Germinal center (tissue), 1 donor: ENCODE measurements around the gene COL13A1.

Source experiments
- DNase-seq: peaks from one replicate; pipeline ENCODE4 v3.0.0; 2012; ENCODE audit warnings: mixed read lengths, low spot score

Gene COL13A1

GRCh38 chr10:69885379-69886013 lies 83.8 kb downstream of the COL13A1 start:
- DNase-seq, result no peak

- DNase-seq, result no peak
These were observed 87.3 kb downstream of the COL13A1 start for GRCh38 chr10:69888882-69889584.

- no peak for DNase-seq
These were observed 88.5 kb downstream of the COL13A1 start for GRCh38 chr10:69890065-69890847.

- no peak for DNase-seq
These were observed 89.4 kb downstream of the COL13A1 start for GRCh38 chr10:69891057-69891617.

GRCh38 chr10:69892406-69892805 lies 90.7 kb downstream of the COL13A1 start:
- DNase-seq, result no peak

GRCh38 chr10:69892816-69893215 lies 91.1 kb downstream of the COL13A1 start:
- no peak for DNase-seq

- no peak for DNase-seq
These were observed 91.7 kb downstream of the COL13A1 start for GRCh38 chr10:69893271-69893900.

- no peak for DNase-seq
These were observed 92.5 kb downstream of the COL13A1 start for GRCh38 chr10:69894156-69894555.

GRCh38 chr10:69895759-69896158 lies 94.1 kb downstream of the COL13A1 start:
- DNase-seq, result no peak

- DNase-seq, result no peak
These were observed 95.0 kb downstream of the COL13A1 start for GRCh38 chr10:69896606-69897231.

- no peak for DNase-seq
These were observed 95.7 kb downstream of the COL13A1 start for GRCh38 chr10:69897432-69897831.

GRCh38 chr10:69897999-69898398 lies 96.3 kb downstream of the COL13A1 start:
- DNase-seq, result no peak

- no peak for DNase-seq
These were observed 96.8 kb downstream of the COL13A1 start for GRCh38 chr10:69898524-69898923.

- no peak for DNase-seq
These were observed 97.2 kb downstream of the COL13A1 start for GRCh38 chr10:69898941-69899340.

GRCh38 chr10:69899727-69900595 lies 98.3 kb downstream of the COL13A1 start:
- DNase-seq, result no peak

GRCh38 chr10:69901022-69901421 lies 99.3 kb downstream of the COL13A1 start:
- DNase-seq, result no peak

GRCh38 chr10:69901628-69902505 lies 100.2 kb downstream of the COL13A1 start:
- peak; percentile 61 for DNase-seq

- no peak for DNase-seq
These were observed 101.3 kb downstream of the COL13A1 start for GRCh38 chr10:69902835-69903535.

- DNase-seq, result no peak
These were observed 102.8 kb downstream of the COL13A1 start for GRCh38 chr10:69904533-69904932.
